ENCODE results near the gene IL20RB.

The IL20RB gene

GRCh38 chr3:136929977-136930670 lies 27.7 kb upstream of the IL20RB start:
- Histone ChIP-seq H3K27ac (ENCODE audit: extremely low read depth, low read depth, low read length) (no peak overlapping the region), H3K4me1 (ENCODE audit: control insufficient read depth, insufficient read depth, low read length) (peaks cover 3% of the 10 kb centered on the region; the same call in 1 of the 2 replicates), H3K4me3 (ENCODE audit: low read depth, low read length) (no peak overlapping the region), H3K9me3 (ENCODE audit: control insufficient read depth, insufficient read depth, low read depth, low read length) (no peaks in the 10 kb centered on the region), H3K36me3 (ENCODE audit: control insufficient read depth in 2 of 2, insufficient read depth in 1 of 2, low read length in 2 of 2) (peaks cover 0 to 6% of the 10 kb centered on the region in 2 experiments; a peak in 1 of 3 replicates)
- ChIA-PET POLR2A (no interaction called here), CTCF (no interaction called here)
- TF ChIP-seq ZNF571 (tag by site-specific recombination; IDR thresholded peaks at IDR 0.05) (no peak), ZNF513 (tag by site-specific recombination; IDR thresholded peaks at IDR 0.05) (no peak), ZFP69B (tag by site-specific recombination; IDR thresholded peaks at IDR 0.05) (no peak)

- TF ChIP-seq OSR2 (tag by site-specific recombination; IDR thresholded peaks at IDR 0.05): no peak
- ChIA-PET CTCF (no interaction called here), POLR2A (no interaction called here)
- H3K4me3 ChIP-seq (ENCODE audit: low read depth, low read length): no peak overlapping the region
- H3K36me3 ChIP-seq (ENCODE audit: control insufficient read depth in 2 of 2, insufficient read depth in 1 of 2, low read length in 2 of 2): peaks cover 0 to 9% of the 10 kb centered on the region in 2 experiments; a peak in 1 of 3 replicates
- H3K9me3 ChIP-seq (ENCODE audit: control insufficient read depth, insufficient read depth, low read depth, low read length): no peaks in the 10 kb centered on the region
- H3K27ac ChIP-seq (ENCODE audit: extremely low read depth, low read depth, low read length): no peak overlapping the region
- H3K4me1 ChIP-seq (ENCODE audit: control insufficient read depth, insufficient read depth, low read length): peaks cover 3% of the 10 kb centered on the region; the same call in 1 of the 2 replicates
These were observed 26.2 kb upstream of the IL20RB start for GRCh38 chr3:136931606-136932005.

DNA sequence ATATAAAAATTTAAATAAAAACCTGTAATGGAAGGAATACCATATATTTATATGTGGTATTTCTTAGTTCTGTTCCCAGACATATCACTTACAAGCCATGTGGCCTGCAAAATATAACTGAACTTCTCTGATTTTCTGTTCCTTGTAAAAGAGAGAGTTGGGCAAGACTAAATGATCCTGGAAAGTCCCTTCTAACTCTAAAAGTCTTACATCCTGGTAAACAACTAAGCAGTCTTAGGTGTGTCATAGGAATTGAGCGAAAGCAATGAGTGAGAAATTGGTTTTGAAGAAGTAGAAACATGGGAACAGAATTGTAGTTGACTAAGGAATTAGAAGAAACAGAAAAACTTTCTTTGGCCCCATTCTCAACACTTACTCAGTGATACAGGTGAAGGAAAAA lies 25.3 kb upstream of the IL20RB start:
- Histone ChIP-seq H3K9me3 (ENCODE audit: control insufficient read depth, insufficient read depth, low read depth, low read length) (no peaks in the 10 kb centered on the region), H3K4me3 (ENCODE audit: low read depth, low read length) (no peak overlapping the region), H3K36me3 (ENCODE audit: control insufficient read depth in 2 of 2, insufficient read depth in 1 of 2, low read length in 2 of 2) (peaks cover 0 to 10% of the 10 kb centered on the region in 2 experiments; a peak in 1 of 3 replicates), H3K27ac (ENCODE audit: extremely low read depth, low read depth, low read length) (no peak overlapping the region), H3K4me1 (ENCODE audit: control insufficient read depth, insufficient read depth, low read length) (peaks cover 3% of the 10 kb centered on the region; the same call in 1 of the 2 replicates)
- ChIA-PET POLR2A (no interaction called here), CTCF (no interaction called here)
- no peak for TF ChIP-seq ZNF777 (tag by site-specific recombination; IDR thresholded peaks at IDR 0.05; ENCODE audit: borderline replicate concordance)
- no peak for TF ChIP-seq ZNF37A (tag by site-specific recombination; IDR thresholded peaks at IDR 0.05)
- TF ChIP-seq, protein P1, sequence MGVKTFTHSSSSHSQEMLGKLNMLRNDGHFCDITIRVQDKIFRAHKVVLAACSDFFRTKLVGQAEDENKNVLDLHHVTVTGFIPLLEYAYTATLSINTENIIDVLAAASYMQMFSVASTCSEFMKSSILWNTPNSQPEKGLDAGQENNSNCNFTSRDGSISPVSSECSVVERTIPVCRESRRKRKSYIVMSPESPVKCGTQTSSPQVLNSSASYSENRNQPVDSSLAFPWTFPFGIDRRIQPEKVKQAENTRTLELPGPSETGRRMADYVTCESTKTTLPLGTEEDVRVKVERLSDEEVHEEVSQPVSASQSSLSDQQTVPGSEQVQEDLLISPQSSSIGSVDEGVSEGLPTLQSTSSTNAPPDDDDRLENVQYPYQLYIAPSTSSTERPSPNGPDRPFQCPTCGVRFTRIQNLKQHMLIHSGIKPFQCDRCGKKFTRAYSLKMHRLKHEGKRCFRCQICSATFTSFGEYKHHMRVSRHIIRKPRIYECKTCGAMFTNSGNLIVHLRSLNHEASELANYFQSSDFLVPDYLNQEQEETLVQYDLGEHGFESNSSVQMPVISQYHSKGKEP (tag by site-specific recombination; IDR thresholded peaks at IDR 0.05): no peak
- TF ChIP-seq SETDB1 (IDR thresholded peaks at IDR 0.05; ENCODE audit: insufficient read length, low read length): no peak
- TF ChIP-seq, protein P2, sequence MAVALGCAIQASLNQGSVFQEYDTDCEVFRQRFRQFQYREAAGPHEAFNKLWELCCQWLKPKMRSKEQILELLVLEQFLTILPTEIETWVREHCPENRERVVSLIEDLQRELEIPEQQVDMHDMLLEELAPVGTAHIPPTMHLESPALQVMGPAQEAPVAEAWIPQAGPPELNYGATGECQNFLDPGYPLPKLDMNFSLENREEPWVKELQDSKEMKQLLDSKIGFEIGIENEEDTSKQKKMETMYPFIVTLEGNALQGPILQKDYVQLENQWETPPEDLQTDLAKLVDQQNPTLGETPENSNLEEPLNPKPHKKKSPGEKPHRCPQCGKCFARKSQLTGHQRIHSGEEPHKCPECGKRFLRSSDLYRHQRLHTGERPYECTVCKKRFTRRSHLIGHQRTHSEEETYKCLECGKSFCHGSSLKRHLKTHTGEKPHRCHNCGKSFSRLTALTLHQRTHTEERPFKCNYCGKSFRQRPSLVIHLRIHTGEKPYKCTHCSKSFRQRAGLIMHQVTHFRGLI (tag by site-specific recombination; IDR thresholded peaks at IDR 0.05): no peak
- no peak for TF ChIP-seq GLIS1 (tag by site-specific recombination; IDR thresholded peaks at IDR 0.05)
- TF ChIP-seq, protein P3, sequence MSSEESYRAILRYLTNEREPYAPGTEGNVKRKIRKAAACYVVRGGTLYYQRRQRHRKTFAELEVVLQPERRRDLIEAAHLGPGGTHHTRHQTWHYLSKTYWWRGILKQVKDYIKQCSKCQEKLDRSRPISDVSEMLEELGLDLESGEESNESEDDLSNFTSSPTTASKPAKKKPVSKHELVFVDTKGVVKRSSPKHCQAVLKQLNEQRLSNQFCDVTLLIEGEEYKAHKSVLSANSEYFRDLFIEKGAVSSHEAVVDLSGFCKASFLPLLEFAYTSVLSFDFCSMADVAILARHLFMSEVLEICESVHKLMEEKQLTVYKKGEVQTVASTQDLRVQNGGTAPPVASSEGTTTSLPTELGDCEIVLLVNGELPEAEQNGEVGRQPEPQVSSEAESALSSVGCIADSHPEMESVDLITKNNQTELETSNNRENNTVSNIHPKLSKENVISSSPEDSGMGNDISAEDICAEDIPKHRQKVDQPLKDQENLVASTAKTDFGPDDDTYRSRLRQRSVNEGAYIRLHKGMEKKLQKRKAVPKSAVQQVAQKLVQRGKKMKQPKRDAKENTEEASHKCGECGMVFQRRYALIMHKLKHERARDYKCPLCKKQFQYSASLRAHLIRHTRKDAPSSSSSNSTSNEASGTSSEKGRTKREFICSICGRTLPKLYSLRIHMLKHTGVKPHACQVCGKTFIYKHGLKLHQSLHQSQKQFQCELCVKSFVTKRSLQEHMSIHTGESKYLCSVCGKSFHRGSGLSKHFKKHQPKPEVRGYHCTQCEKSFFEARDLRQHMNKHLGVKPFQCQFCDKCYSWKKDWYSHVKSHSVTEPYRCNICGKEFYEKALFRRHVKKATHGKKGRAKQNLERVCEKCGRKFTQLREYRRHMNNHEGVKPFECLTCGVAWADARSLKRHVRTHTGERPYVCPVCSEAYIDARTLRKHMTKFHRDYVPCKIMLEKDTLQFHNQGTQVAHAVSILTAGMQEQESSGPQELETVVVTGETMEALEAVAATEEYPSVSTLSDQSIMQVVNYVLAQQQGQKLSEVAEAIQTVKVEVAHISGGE (tag by site-specific recombination; conservative IDR thresholded peaks at IDR 0.05; ENCODE audit: low read depth): no peak
- TF ChIP-seq ZNF600 (tag by site-specific recombination; IDR thresholded peaks at IDR 0.05): no peak
- TF ChIP-seq ZNF624 (tag by site-specific recombination; IDR thresholded peaks at IDR 0.05): no peak
- TF ChIP-seq, protein P4, sequence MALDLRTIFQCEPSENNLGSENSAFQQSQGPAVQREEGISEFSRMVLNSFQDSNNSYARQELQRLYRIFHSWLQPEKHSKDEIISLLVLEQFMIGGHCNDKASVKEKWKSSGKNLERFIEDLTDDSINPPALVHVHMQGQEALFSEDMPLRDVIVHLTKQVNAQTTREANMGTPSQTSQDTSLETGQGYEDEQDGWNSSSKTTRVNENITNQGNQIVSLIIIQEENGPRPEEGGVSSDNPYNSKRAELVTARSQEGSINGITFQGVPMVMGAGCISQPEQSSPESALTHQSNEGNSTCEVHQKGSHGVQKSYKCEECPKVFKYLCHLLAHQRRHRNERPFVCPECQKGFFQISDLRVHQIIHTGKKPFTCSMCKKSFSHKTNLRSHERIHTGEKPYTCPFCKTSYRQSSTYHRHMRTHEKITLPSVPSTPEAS (tag by site-specific recombination; IDR thresholded peaks at IDR 0.05): no peak
- no peak for TF ChIP-seq AEBP2 (tag by site-specific recombination; IDR thresholded peaks at IDR 0.05; ENCODE audit: borderline replicate concordance)
- no peak for TF ChIP-seq ZNF48 (tag by site-specific recombination; IDR thresholded peaks at IDR 0.05)
- TF ChIP-seq ZFP3 (tag by site-specific recombination; IDR thresholded peaks at IDR 0.05; ENCODE audit: low read depth): no peak
- no peak for TF ChIP-seq ZNF292 (tag by site-specific recombination; IDR thresholded peaks at IDR 0.05; ENCODE audit: borderline replicate concordance, low read depth)
- no peak for TF ChIP-seq MZF1 (tag by site-specific recombination; IDR thresholded peaks at IDR 0.05; ENCODE audit: borderline replicate concordance)
- TF ChIP-seq ZNF660 (tag by site-specific recombination; IDR thresholded peaks at IDR 0.05): no peak

All from HEK293 (cell line).